Hematopoietic multipotent progenitor cell (in vitro differentiated cells): Measurements from ENCODE around the gene XPO4. TPM values are rescaled to one million over a fixed set of nuclear protein-coding genes. Genes with fewer than 3 reads are reported as not detected.
"Not testable (repeated sequence)": the region's sequence is repeated elsewhere in the genome, so short reads cannot be mapped to it uniquely, and the experiment has no call there.

Experiments
- DNase-seq, 3 donors: peaks; one replicate each; pipeline ENCODE4 v3.0.0-alpha.2; 2011 to 2015; ENCODE audit warnings: low read depth in 2 of 3, low spot score in 2 of 3
- total RNA-seq: library from RNA; depleted of rRNA; stranded (reverse); fragments of >200 nt; gene quantifications from one replicate; pipeline ENCODE4 v1.2.3, GENCODE V29; 2012

Gene XPO4
- total RNA-seq = 10.5 TPM

DNA sequence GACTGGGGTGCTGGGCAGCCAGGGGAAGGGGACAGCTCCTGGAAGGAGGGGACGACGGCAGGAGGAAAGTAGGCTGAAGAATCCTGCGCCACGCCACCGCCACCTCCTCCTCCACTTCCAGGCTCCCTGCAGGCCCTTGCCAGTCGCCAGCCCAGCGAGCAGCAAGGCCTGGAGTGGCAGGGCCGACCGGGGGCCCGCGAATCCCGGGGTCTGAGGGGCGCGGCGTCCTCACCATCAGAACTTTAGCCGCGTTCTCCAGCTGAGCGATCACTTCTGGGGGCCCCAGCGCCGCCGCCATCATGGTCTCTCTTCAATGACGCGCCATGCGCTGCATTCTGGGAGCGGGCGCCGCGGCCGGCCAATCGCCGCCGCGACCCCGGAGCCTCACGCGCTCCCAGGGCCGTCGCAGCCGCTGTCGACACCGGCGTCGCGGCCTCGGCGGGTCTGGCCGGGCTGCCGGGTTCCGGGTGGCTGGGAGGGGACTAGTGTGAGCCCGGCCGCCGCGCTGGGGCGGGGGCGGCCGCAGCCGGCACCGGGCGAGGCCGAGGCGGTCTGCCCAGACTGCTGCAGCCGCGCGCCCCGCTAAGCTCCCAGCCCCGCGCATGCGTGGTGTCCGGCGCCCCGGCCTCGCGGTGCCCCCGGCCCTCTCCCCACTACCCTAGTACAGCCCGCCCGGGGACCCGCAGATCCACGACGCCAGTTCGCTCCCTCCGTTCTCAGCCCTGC lies at the start of gene XPO4:
TSS of gene XPO4 (minus strand) at position 309 of the 726 bp plus-strand sequence. CDS start at position 301, 8 bp downstream.
- DNase-seq = peak; percentile 64 to 87 (median 84)

DNA sequence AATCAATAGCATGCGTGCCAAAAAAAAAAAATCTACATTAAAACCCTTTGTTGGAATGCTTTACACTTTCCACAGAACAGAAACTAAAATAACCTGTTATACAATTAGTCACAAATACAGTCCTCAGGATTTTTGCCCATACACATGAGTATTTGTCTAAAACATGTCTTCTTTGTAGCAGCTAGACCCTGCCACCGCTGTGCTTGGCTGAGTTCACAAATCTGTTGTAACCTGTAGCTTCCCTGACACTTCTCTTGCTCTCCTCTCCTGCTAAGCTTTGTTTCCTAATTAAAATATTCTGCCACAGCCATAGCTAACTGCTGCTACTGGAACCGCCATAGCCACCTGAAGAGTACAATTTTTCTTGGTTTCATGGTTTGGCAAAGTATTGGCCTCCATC lies 45.5 kb upstream of the XPO4 start:
- not testable (repeated sequence) for DNase-seq

- peak in 2 of 3 donors; percentile 92 to 98 for DNase-seq
These were observed 43.4 kb upstream of the XPO4 start for GRCh38 chr13:20945952-20946383.

GRCh38 chr13:20942938-20943559 lies 40.5 kb upstream of the XPO4 start:
- DNase-seq = no peak

- DNase-seq = not testable (repeated sequence)
These were observed 38.0 kb upstream of the XPO4 start for GRCh38 chr13:20940511-20940910.

- no peak for DNase-seq
These were observed 37.5 kb upstream of the XPO4 start for GRCh38 chr13:20940083-20940482.

GRCh38 chr13:20939662-20940061 lies 37.1 kb upstream of the XPO4 start:
- DNase-seq = no peak

GRCh38 chr13:20938302-20938701 lies 35.8 kb upstream of the XPO4 start:
- no peak for DNase-seq

DNA sequence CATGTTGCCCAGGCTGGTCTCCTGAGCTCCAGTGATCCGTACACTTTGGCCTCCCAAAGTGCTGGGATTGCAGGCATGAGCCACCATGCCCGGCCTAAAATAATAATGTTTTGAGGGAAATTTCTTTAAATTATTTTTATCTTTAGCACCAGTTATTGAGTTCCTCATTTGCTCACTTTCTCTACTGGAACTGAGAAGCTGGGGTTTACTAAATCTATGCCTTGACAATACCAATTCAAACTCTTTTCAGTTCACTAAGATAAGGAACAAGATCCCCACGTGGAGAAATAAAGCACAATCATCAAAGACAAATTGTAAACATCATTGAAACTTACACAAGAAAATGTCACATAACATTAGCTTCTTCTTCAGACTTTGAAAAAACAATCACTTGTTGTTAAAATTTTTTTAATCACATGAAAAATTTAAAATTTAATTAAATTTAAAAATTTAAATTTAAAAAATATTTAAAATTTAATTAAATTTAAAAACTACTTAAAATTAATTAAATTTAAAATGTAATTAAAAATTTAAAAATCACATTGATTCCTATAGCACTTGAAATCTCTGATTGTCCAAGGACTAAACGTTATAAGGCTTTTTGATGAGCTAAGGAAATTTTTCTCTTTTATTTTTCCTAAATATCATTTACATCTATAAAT lies 25.2 kb upstream of the XPO4 start:
- peak in 1 of 3 donors; percentile 50 for DNase-seq

DNA sequence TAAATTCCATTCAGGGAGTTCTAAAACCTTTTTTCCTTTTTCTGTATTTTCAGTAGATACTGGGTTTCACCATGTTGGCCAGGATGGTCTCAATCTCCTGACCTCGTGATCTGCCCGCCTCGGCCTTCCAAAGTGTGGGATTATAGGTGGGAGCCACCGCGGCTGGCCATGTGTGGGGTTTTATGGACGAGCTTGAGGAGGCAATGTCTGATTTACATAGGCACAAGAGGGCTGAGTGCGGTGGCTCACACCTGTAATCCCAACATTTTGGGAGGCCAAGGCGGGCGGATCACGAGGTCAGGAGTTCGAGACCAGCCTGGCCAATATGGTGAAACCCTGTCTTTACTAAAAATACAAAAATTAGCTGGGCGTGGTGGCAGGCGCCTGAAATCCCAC lies 22.8 kb upstream of the XPO4 start:
- not testable (repeated sequence) for DNase-seq

DNA sequence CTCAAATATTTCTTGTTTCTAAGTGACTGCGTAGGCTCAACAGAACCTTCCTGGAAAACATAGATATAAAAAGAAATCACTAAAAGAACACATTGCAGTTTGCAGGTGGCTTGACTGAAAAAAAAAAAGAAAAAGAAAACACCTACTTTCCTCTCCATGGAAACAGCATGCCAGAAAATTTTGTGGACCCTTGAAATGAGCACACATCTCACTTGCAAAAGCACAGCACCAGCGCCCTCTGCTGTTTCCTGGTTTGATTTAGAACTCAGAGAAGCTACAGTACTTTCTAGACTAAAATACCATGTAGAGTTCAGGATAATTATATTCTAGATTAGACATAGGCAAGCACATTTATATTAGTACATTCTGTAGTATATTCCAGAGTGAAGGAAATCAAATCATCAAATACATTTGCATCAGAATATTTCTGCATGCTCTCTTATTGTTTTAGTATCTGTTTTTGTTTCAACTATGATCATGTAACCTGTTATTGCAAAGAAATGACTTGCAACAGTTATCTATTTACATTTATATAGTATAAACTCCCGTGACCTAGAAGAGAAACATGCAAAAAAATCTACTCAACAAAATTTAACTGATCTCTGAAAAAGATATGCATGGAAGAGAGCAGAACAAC lies 22.3 kb upstream of the XPO4 start:
- peak; percentile 37 to 94 (median 85) for DNase-seq

DNA sequence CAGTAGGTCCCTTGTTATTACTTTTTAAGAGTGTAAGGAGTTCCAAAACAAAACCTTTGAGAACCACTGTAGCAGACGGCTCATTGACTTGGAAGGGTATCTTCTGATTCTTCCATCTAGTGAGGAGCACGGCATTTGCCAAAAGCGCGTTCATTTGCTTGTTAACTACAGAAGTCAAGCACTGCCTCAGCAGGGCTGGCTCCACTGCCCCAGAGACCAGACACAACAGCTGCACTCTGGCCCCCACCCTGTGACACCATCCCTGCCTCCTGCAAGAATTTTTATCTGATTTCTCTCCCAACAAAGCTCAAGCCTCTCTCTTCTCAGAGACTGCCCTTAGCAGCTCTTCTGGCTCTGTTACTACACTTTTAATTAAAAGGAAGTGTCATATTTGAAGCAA lies 20.7 kb upstream of the XPO4 start:
- no peak for DNase-seq

DNA sequence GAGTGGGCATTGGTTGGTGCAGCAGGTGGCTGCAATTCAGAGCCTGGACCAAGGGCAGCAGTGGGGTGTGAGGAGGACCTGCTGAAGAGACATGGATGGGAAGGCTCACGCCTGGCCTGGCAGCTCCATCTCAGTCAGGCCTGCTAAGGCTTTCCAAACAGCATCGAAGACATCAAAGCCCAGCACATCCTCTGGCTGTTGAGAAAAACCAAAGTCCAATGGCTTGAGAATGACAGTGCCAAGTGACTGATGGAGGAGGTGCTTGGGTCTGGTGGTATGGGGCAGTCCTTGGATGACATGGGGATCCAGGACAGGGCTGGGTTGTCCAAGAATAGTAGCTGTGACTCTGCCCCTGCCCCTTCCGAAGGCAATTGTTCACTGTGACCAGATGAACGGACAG lies 19.0 kb upstream of the XPO4 start:
- no peak for DNase-seq

DNA sequence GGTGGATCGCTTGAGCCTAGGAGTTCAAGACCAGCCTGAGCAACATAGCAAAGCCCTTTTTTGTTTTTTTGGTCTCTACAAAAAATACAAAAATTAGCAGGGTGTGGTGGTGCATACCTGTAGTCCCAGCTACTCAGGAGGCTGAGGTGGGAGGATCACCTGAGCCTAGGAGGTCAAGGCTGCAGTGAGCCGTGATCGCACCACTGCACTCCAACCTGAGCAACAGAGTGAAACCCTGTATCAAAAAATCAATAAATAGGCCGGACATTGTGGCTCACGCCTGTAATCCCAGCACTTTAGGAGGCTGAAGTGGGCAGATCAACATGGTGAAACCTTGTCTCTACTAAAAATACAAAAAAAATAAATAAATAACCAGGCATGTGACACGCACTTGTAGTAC lies 13.1 kb upstream of the XPO4 start:
- DNase-seq = not testable (repeated sequence)

DNA sequence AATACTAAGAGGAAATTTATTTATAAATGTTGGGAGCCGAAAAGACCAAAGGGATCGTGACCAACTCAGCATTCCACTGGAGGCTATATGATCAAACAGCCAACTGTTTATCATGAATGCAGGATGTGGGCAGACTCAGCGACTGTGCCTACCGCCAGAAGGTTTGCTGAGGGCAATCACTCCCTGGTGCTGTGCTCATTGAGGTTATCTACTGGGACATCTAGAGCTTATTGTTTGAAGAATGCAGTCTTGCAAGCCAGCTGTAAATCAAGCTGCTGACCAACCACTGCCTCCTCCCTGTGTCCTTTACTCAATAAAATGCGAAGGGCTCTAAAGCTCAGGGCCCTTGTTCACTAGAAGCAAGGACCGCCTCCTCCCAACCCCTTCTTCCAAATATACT lies 8.5 kb upstream of the XPO4 start:
- DNase-seq = no peak

GRCh38 chr13:20908714-20909497 lies 6.4 kb upstream of the XPO4 start:
- DNase-seq = no peak

DNA sequence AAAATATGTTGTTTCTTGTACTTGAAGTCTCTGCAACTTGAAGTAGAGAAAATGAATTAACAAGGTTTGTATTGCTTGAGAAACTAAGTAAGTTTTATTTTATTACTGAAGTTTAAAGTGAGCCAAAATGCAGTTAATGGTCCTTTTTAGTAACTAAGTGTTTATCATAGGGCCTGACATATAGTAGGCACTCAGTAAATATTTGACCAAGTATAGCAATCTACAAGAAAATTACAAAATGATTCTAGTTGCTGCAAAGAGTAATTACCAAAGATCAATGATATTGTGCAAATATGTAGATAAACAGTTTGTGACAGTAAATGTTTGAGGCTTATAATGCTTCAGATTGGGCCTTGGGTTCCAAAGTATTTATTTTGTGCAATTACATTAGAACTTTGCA lies 2.4 kb upstream of the XPO4 start:
- DNase-seq = no peak

DNA sequence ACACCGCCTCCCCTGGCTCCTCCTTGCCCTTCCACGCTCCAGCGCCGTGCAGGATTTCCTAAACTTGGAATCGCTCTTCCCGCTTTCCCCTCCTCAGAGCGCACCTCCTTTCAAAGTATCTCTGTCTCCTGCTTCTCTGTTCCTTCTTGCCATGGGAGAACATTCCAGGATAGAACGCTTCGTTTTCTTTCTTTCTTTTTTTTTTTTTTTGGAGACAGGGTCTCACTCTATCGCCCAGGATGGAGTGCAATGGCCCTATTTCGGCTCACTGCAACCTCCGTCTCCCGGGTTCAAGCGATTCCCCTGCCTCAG lies 574 bp upstream of the XPO4 start:
- no peak for DNase-seq

DNA sequence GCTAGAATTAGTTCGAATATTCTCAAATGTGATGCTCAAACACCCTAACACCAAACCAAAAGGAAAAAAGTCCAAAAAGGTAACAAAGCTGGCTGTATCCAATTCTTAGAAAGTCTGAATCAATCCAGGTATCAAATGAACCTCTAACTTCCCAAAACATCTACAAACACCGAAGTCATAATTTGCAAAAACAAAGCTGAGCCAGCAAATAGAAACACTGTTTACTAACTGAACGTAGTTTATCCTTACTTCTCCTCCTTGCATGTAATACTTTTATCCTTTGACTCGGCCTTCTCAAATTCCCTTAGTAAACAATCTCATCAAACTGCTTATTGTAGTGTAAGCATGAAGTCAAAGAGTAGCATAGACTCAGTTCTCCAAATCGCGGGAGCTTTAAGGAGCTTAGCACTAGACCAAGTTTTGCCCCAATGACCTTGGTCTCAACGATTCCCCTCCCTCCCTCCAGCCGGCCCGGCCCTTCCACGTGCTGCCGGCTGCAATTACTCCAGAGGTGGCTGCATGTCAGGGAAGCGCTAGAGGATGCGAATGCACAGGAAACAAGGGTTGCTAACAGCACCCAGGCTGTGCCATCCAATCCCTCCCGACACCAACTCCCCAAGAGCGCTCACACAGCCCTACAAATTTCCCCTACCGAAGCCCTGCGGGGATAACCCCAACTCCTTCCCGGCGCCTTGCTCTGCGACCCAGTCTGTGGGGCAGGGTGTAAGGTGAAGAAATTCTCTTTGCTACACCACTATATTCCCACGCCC lies 693 bp downstream of the XPO4 start:
- peak in 1 of 3 donors; percentile 17 for DNase-seq

- DNase-seq = no peak
These were observed 8.3 kb downstream of the XPO4 start for GRCh38 chr13:20894245-20894644.
